ENCODE measurements around the gene MRTFA.

GRCh38 chr22:40506762-40507161 is 129.8 kb downstream of the MRTFA start:
- TF ChIP-seq POLR2A (IDR thresholded peaks at IDR 0.05), result no peak
- TF ChIP-seq, protein P1, sequence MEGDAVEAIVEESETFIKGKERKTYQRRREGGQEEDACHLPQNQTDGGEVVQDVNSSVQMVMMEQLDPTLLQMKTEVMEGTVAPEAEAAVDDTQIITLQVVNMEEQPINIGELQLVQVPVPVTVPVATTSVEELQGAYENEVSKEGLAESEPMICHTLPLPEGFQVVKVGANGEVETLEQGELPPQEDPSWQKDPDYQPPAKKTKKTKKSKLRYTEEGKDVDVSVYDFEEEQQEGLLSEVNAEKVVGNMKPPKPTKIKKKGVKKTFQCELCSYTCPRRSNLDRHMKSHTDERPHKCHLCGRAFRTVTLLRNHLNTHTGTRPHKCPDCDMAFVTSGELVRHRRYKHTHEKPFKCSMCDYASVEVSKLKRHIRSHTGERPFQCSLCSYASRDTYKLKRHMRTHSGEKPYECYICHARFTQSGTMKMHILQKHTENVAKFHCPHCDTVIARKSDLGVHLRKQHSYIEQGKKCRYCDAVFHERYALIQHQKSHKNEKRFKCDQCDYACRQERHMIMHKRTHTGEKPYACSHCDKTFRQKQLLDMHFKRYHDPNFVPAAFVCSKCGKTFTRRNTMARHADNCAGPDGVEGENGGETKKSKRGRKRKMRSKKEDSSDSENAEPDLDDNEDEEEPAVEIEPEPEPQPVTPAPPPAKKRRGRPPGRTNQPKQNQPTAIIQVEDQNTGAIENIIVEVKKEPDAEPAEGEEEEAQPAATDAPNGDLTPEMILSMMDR (IDR thresholded peaks at IDR 0.05), result no peak

All from uterus (tissue), 2 donors.